Inflammatory macrophage (primary cell): ENCODE data around the gene BNC2.

ENCODE experiments used
- DNase-seq, 2 donors: peaks; one replicate each; pipeline ENCODE4 v3.0.0-alpha.2; 2020 to 2022

The BNC2 gene

GRCh38 chr9:16407617-16408016 lies 462.9 kb downstream of the BNC2 start:
- no peak for DNase-seq

DNA sequence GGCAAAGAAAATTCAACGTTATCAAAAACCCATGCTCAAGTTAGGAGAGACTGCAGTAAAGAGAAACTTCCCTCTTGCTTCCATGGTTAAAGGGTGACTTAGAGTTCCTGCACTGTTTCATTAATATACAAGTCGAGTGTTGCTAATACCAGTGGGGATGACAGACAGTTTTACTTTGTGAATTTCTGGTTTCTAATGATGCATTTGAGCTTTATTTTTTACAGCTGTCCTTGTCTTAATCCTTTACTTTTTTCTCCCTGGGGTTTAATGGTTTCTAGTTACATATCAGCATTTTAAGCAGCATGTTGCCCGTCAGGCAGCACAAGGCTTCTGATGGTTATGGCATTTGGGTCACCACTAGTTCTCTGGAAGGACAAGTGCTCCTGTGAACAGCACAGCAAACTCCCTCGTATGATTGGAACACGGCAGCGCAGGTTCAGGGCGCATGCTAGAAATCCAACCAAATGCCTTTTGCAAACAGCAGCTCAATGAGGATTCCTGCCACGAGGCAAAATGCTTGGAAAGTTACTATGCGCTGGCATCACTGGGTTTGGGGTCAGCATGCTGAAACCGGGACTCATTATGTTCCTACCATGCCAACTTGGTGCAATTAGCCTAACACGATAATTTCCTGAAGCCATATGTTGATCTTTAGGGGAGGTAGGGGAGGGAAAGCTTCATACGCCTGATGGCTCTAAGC lies 463.8 kb downstream of the BNC2 start:
- DNase-seq, result no peak

DNA sequence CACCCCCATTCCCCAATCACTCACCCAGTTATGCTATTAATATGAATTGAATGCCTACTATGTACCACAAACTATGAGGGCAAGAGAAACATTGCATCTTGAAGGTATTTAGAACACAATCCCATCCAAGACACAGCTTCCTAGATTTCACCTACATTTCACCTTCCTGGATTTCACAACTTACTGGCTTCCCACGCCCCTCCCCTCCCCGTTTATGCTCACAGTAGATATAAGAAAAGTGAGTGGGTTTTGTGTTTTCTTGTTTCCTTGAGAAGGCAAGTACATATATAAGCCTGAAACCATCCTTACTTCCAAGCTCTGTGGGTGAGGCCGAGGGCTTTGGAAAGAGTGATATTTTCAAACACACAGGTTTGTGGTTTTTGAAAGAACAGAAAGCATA lies 465.0 kb downstream of the BNC2 start:
- no peak for DNase-seq

- DNase-seq, result peak; percentile 62 to 76
These were observed 468.8 kb downstream of the BNC2 start for GRCh38 chr9:16401701-16402100.

- DNase-seq, result no peak
These were observed 471.8 kb downstream of the BNC2 start for GRCh38 chr9:16398691-16399090.

- no peak for DNase-seq
These were observed 474.1 kb downstream of the BNC2 start for GRCh38 chr9:16396389-16396788.

- DNase-seq, result no peak
These were observed 479.1 kb downstream of the BNC2 start for GRCh38 chr9:16391369-16391768.

DNA sequence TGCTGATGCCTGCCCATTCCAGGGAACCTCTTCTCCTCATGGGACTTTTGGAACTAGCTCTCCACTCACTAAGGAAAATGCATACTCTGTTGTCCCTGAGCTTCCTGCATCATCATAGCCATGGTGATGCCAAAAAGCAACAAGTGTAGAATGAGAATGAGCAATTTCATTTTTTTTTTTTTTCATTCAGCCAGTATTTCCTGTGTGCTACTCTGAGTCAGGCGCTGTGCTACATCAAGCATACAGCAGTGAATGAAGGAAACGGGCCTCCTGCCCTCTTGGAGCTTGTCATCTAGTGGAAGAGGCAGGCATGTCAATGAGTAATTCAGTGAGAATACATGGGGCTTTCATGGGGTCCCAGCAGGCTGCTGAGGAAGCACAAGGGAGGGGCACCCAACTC lies 483.1 kb downstream of the BNC2 start:
- no peak for DNase-seq

DNA sequence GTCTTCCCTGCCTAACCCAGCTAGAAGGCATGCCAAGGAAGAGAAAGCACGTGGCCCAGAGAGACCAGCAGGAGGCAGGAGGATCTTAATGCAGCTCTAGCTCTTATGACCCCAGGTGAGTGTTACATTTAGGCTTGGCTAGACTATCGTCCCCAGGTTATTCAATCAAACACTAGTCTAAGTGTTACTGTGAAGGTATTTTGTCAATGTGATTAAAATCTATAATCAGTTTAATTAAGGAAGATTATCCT lies 483.7 kb downstream of the BNC2 start:
- DNase-seq, result no peak

GRCh38 chr9:16386007-16386826 lies 484.3 kb downstream of the BNC2 start:
- DNase-seq, result peak; percentile 18 to 48

- DNase-seq, result no peak
These were observed 484.9 kb downstream of the BNC2 start for GRCh38 chr9:16385590-16385989.

GRCh38 chr9:16384993-16385392 lies 485.5 kb downstream of the BNC2 start:
- DNase-seq, result no peak

GRCh38 chr9:16377311-16377710 lies 493.2 kb downstream of the BNC2 start:
- DNase-seq, result no peak

DNA sequence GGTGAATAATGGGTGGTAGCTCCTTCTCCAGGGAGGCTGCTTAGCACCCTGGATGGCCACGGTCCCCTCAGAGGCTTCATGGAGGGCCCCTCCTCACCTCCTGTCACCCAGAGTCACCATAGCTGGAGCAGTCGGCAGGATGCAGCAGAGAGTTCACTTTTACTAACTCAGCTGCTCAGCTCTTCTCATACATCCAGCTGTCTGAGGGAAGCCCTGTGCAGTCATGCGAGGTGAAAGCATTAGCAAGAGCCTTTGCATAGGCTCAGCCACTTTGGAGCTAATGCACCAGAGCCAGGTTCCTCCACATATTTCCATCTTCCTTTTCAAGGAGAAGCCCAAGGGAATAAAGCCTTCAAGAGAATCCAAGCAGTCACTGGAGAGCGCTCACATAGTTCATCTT lies 499.2 kb downstream of the BNC2 start:
- DNase-seq, result no peak

- no peak for DNase-seq
These were observed 499.8 kb downstream of the BNC2 start for GRCh38 chr9:16370647-16371046.

DNA sequence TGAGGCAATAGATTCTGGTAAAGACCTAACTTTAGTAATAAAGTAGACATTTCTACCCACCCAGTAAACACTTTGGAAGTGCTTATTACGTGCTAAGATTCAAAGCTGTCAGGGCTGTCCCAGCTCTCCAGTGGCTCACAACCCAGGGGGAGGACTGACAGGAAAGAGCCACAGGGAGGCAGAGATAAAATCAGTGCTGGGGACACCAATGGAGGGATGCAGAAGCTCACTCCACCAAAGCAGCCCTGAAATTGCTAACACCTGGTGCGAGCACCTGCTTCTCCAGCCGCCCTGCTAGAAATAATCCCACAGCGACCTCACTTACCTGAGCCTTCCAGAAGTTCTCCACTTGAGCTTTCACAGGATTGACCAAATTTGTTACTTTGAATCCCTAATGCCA lies 501.0 kb downstream of the BNC2 start:
- no peak for DNase-seq

GRCh38 chr9:16368237-16369087 lies 502.0 kb downstream of the BNC2 start:
- DNase-seq, result no peak

GRCh38 chr9:16367605-16368231 lies 502.8 kb downstream of the BNC2 start:
- DNase-seq, result no peak

DNA sequence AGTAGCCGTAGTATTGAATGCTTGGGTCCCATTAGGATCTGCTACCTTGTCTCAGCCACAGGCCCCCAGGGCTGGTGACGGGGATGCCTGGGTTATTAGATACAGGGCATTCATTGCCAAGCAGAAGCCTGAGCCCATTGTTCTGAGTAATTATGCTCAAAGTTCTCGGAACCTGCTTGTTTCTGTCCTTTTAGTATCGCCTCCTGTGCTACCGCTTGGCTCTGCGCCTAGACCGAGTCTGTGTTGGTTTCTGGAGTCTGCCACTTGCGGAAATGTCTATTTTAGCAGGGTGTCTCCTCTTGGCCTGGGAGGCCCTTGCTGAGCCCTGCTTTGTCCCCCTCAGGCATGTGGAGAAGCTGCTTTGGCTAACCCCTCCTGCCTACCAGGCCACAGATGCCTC lies 506.1 kb downstream of the BNC2 start:
- no peak for DNase-seq

DNA sequence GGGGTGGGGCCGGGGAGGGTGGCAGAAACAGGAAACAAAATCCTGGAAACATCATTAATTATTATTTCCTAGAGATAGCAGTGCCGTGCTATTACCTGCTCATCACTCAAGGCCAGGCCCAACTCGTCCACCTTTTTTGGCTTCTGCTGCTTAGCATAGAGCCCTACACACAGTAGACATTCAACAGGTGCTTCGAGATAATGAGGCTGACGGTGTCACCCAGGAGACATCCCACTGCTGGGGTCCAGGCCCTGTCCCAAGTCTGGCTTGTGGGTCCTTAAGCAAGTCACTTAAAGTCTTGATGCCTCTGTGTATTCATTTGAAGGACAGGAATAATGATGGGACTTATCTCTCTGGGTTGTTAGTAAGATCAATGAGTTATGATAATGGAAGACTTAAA lies 506.6 kb downstream of the BNC2 start:
- no peak for DNase-seq

DNA sequence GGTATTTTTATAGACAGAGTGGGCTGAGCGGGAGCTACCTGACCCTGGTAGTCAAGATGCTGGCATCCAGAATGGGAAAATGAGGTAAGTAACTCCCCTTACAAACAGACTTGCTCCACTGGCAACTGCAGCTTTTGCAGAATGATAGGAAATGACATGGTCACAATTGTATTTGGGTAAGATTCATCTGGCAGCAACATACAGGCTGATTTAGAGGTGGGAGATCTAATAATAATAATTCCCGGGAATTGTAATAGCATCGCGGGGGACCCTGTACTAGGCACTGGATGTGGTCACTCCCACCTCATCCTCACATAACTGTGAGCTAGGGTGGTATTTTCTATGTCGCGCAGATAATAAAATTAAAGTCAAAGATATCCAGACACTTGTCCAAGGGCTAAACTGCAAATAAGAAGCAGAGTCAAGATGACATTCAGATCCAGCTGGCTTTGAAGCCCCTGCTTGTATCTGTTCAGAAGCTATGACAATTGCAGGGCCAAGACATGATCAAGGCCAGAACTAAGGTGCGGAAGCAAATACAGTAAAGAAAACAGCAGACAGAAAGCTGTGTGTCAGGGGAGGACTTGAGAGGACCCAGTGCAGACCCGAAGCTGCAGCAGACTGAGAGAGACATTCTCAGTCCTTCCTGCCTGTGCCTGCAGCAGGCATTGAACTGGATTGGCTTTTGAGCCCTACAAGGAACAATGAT lies 507.2 kb downstream of the BNC2 start:
- DNase-seq, result no peak

GRCh38 chr9:16361939-16362338 lies 508.5 kb downstream of the BNC2 start:
- no peak for DNase-seq

DNA sequence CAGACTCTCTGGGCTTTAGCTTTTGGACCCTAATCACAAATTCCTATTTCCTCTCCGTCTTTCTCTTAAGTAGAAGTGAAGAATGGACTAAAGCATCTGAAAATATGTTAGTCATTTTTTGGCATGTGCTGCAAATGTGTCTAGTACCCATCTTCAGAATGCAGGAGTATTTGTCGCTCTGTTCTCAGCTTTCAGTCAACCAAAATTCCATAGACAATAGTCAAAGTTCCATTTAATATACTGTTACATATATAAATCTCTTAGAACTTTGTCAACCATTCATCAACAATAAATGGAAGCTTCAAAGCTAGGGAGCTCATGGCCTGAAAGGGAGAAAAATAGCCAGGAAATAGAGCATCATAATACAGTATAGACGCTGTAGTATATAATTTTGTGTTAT lies 509.4 kb downstream of the BNC2 start:
- no peak for DNase-seq
